Activated naive CD4-positive, alpha-beta T cell treated with anti-CD3 and anti-CD28 coated beads, Interleukin-2, amount 50 U/mL, for 24 hours (primary cell): Measurements from ENCODE around the gene TAS2R4.
"Not testable (repeated sequence)": the region's sequence is repeated elsewhere in the genome, so short reads cannot be mapped to it uniquely, and the experiment has no call there.

Source experiments
- H3K27ac Mint-ChIP-seq: one replicate; pipeline ENCODE4 v1.8.0; 2021; ENCODE audit warnings: mild to moderate bottlenecking, mixed read lengths
- H3K27me3 Mint-ChIP-seq: one replicate; pipeline ENCODE4 v1.8.0; 2021; ENCODE audit warnings: mixed read lengths
- H3K36me3 Mint-ChIP-seq: one replicate; pipeline ENCODE4 v1.8.0; 2021; ENCODE audit warnings: mixed read lengths
- H3K4me1 Mint-ChIP-seq: one replicate; pipeline ENCODE4 v1.8.0; 2021; ENCODE audit warnings: mixed read lengths
- H3K4me3 Mint-ChIP-seq: one replicate; pipeline ENCODE4 v1.8.0; 2021; ENCODE audit warnings: mild to moderate bottlenecking, mixed read lengths
- H3K9me3 Mint-ChIP-seq: one replicate; pipeline ENCODE4 v1.8.0; 2021; ENCODE audit warnings: mixed read lengths

TAS2R4 gene, protein sequence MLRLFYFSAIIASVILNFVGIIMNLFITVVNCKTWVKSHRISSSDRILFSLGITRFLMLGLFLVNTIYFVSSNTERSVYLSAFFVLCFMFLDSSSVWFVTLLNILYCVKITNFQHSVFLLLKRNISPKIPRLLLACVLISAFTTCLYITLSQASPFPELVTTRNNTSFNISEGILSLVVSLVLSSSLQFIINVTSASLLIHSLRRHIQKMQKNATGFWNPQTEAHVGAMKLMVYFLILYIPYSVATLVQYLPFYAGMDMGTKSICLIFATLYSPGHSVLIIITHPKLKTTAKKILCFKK

DNA sequence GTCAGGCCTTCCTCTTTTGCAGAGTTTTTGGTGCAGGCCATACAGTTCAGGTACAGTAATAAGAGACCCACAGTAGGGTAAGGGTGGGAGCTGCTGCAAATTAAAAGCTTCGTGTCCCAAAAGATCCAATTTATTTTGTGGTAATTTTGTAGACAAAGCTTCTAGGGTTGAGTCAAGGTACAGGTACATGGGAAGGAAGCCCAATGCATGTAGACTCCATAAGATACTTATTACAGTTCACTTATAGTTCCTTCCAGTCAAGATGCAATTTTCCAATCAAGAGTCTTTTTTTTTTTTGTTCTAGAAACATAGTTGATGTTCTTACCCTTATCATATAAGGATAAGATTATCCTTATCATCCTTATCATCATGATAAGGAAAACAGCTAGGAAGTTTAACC, at the start of gene TAS2R4:
TAS2R4 (plus strand) TSS at position 301 of the 400 bp plus-strand sequence. CDS start 1,815 bp downstream, outside the sequence.
- H3K36me3 Mint-ChIP-seq, result peaks cover 29% of the 10 kb centered on the region
- no peak within 1 kb of the TSS for H3K27ac Mint-ChIP-seq
- no peaks in the 10 kb centered on the region for H3K9me3 Mint-ChIP-seq
- H3K4me3 Mint-ChIP-seq, result no peak within 1 kb of the TSS
- no peaks in the 10 kb centered on the region for H3K27me3 Mint-ChIP-seq
- H3K4me1 Mint-ChIP-seq, result peaks cover 9% of the 10 kb centered on the region

- no peaks in the 10 kb centered on the region for H3K4me1 Mint-ChIP-seq
- no peak overlapping the region for H3K27ac Mint-ChIP-seq
- no peak overlapping the region for H3K4me3 Mint-ChIP-seq
- no peaks in the 10 kb centered on the region for H3K27me3 Mint-ChIP-seq
- peaks cover 5% of the 10 kb centered on the region for H3K36me3 Mint-ChIP-seq
- H3K9me3 Mint-ChIP-seq, result no peaks in the 10 kb centered on the region
Measured at GRCh38 chr7:141729020-141729419, 47.5 kb upstream of the TAS2R4 start.

GRCh38 chr7:141731476-141732149, 44.9 kb upstream of the TAS2R4 start:
- Mint-ChIP-seq H3K4me3 (no peak overlapping the region), H3K9me3 (no peaks in the 10 kb centered on the region), H3K36me3 (no peaks in the 10 kb centered on the region), H3K27ac (peak overlapping the region; percentile 15), H3K4me1 (no peaks in the 10 kb centered on the region), H3K27me3 (no peaks in the 10 kb centered on the region)

GRCh38 chr7:141737118-141737835, 39.2 kb upstream of the TAS2R4 start:
- Mint-ChIP-seq H3K27ac (peak overlapping the region; percentile 99), H3K36me3 (peaks cover 23% of the 10 kb centered on the region), H3K27me3 (no peaks in the 10 kb centered on the region)

DNA sequence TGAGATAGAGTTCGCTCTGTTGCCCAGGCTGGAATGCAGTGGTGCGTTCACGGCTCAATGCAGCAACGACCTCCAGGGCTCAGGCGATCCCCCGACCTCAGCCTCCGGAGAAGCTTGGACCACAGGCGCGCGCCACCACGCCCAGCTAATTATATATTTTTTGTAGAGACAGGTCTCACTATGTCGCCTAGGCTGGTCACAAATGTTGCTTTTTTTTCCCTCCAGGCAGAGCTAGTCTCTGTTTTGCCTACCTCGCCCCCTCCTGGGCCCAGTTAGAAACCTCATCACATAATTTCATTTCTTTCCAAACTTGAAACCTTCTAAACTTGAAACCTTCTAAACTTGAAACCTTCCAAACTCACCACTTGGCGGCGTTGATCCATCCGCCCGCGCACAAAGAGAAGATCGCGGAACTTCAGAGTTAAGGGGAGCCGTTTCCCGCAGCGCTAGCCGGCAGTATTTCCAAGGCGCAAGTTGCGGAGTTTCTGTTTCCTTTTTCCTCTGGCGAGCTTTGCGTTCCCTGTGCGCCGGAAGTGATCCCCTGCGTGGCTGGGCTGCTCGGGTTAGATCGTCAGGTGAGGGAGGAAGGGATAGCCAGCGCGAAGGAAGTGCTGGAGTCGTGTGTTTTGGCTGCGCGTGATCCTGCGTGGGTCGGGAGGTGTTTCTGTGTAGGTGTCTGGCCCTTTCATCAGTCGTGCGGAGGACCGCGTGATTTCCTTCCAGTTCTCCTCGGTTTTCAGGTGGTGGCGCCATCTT, 38.5 kb upstream of the TAS2R4 start, which contains the start of gene SSBP1:
SSBP1 (plus strand) TSS at position 523 of the 756 bp plus-strand sequence. CDS start 809 bp downstream, outside the sequence.
- H3K4me1 Mint-ChIP-seq, result peaks cover 54% of the 10 kb centered on the region
- no peaks in the 10 kb centered on the region for H3K27me3 Mint-ChIP-seq
- H3K4me3 Mint-ChIP-seq, result peak within 1 kb of the TSS; percentile 98
- peak within 1 kb of the TSS; percentile 99 for H3K27ac Mint-ChIP-seq
- peaks cover 27% of the 10 kb centered on the region for H3K36me3 Mint-ChIP-seq
- no peaks in the 10 kb centered on the region for H3K9me3 Mint-ChIP-seq

More at GRCh38 chr7:141737118-141737835, 39.2 kb upstream of the TAS2R4 start:
- H3K4me3 Mint-ChIP-seq, result peak overlapping the region; percentile 98
- peaks cover 50% of the 10 kb centered on the region for H3K4me1 Mint-ChIP-seq
- no peaks in the 10 kb centered on the region for H3K9me3 Mint-ChIP-seq

DNA sequence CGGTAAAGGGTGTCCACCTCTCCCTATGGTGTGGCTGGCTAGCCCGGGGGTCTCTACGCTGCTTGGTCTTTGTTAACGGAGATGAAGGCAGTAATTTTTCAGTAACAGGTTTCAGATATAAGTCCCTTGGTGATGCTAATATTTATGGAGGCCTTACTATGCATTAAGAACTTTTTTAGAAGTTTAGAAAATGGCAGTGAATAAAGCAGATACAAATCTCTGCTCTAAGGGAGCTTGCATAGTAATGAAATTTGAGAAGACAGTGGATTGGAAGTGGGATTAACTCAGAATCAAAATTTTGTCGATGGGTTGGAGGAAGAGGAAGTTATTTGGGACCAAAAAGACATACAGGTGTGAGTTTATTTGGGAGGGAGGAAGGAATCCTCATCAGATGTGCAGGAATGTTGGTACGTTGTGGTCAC, 37.9 kb upstream of the TAS2R4 start:
- H3K4me1 Mint-ChIP-seq, result peaks cover 55% of the 10 kb centered on the region
- H3K27me3 Mint-ChIP-seq, result no peaks in the 10 kb centered on the region
- peak overlapping the region; percentile 99 for H3K27ac Mint-ChIP-seq
- H3K4me3 Mint-ChIP-seq, result peak overlapping the region; percentile 98
- no peaks in the 10 kb centered on the region for H3K9me3 Mint-ChIP-seq
- peaks cover 30% of the 10 kb centered on the region for H3K36me3 Mint-ChIP-seq

DNA sequence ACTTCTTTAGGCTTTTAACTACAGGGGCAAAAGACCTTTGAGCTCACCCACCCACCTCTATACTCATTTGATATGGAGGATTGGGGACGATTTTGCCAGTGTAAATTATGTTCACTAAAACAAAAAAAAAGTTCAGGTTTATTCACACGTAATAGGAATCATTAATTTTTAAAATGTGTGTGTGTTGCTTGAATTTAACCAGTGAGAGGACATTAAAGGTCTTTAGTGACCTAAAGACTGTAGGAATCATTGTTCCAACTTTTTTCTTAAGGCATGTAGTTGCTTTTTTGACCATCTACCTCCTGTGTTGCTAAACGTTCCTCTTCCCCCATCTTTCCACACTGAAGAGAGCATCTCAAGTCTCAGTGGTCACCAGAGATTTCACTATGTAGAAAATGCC, 37.2 kb upstream of the TAS2R4 start:
- peaks cover 61% of the 10 kb centered on the region for H3K4me1 Mint-ChIP-seq
- H3K27ac Mint-ChIP-seq, result peak overlapping the region; percentile 99
- H3K27me3 Mint-ChIP-seq, result no peaks in the 10 kb centered on the region
- H3K9me3 Mint-ChIP-seq, result no peaks in the 10 kb centered on the region
- H3K4me3 Mint-ChIP-seq, result peak overlapping the region; percentile 98
- peaks cover 36% of the 10 kb centered on the region for H3K36me3 Mint-ChIP-seq

DNA sequence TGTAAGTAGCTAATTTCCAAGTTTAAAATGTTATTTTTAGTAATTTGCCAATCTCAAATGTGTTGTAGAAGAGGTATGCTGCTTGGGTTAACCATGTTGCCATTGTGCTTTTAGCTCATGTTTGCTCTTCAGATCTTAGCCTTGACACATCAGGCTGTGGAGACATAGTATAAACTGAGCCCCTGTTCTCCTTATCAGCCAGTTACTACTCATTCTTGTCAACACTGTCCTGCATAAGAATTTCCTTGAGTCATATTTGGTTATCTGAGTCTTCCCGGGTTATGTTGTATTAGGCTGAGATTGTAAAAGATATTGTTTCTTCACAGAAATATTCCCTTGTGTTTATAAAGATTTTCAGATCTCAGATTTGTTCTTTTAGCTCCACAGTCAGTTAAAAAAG, 34.2 kb upstream of the TAS2R4 start:
- H3K4me3 Mint-ChIP-seq, result no peak overlapping the region
- no peaks in the 10 kb centered on the region for H3K9me3 Mint-ChIP-seq
- H3K27ac Mint-ChIP-seq, result no peak overlapping the region
- H3K4me1 Mint-ChIP-seq, result peaks cover 63% of the 10 kb centered on the region
- peaks cover 41% of the 10 kb centered on the region for H3K36me3 Mint-ChIP-seq
- no peaks in the 10 kb centered on the region for H3K27me3 Mint-ChIP-seq

GRCh38 chr7:141744131-141744530, 32.3 kb upstream of the TAS2R4 start:
- Mint-ChIP-seq H3K27ac (peak overlapping the region; percentile 20), H3K27me3 (no peaks in the 10 kb centered on the region), H3K36me3 (peaks cover 37% of the 10 kb centered on the region), H3K9me3 (no peaks in the 10 kb centered on the region), H3K4me1 (peaks cover 47% of the 10 kb centered on the region), H3K4me3 (no peak overlapping the region)

DNA sequence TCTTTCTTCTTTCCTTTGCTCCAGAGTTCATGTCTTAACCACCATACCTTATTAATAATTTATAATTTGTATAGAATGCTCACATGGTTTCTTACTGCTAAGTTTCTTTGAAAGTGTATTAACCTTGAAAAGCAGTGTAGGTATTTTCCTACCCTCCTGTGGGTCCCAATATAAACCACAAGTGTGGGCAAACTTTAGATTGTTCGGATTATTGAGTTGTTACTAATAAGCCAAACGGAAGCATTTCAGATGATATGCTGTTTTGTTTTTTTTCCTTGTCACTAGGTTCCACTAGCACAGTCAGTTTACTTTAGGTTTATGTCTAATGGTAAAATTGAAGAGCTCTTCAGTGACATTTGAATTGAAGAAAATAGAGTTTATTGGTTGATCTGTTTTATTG, 28.1 kb upstream of the TAS2R4 start:
- Mint-ChIP-seq H3K4me1 (peaks cover 11% of the 10 kb centered on the region), H3K9me3 (peaks cover 9% of the 10 kb centered on the region), H3K4me3 (no peak overlapping the region), H3K27me3 (no peaks in the 10 kb centered on the region), H3K36me3 (peaks cover 52% of the 10 kb centered on the region), H3K27ac (no peak overlapping the region)

DNA sequence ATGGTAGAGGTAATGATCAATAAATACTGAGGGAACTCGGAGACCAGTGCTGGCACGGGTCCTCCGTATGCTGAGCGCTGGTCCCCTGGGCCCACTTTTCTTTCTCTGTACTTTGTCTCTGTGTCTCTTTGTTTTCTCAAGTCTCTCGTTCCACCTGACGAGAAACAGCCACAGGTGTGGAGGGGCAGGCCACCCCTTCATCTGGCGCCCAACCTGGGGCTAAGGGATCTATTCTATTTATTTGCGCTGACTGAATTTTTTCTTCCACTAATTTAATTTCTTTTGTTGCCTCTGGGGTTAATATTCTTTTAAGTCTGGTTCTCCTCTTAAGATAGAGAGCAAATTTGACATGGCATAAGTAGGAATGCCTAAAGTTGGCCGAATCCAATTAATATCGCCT, 24.6 kb upstream of the TAS2R4 start:
- H3K4me1 Mint-ChIP-seq, result peaks cover 17% of the 10 kb centered on the region
- peak overlapping the region; percentile 8 for H3K27ac Mint-ChIP-seq
- H3K4me3 Mint-ChIP-seq, H3K27me3 Mint-ChIP-seq, H3K9me3 Mint-ChIP-seq: not testable (repeated sequence)
- H3K36me3 Mint-ChIP-seq, result peaks cover 64% of the 10 kb centered on the region

GRCh38 chr7:141752634-141753033, 23.8 kb upstream of the TAS2R4 start:
- H3K4me1 Mint-ChIP-seq, result peaks cover 17% of the 10 kb centered on the region

DNA sequence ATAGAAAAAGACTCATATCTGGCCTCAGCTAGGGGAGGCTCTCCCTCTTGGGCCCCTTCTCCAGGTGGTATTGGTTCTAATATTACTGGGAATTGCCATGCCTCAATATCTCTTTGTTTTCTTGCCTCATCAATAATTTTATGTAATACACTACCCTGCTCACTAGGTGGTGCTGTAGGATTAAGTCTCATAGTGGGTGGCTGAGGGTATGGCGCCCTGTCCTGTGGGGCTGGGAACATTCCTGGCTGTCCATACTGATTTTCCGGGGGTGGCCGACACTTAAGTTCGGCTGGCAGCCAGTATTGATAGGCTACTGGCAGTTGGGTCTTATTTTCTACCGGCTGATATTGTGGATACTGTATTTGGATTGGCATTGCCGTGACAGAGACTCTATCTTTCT, 21.5 kb upstream of the TAS2R4 start:
- Mint-ChIP-seq H3K4me1 (peaks cover 17% of the 10 kb centered on the region), H3K27ac (no peak overlapping the region), H3K4me3 (no peak overlapping the region), H3K9me3 (peaks cover 7% of the 10 kb centered on the region), H3K27me3 (no peaks in the 10 kb centered on the region), H3K36me3 (peaks cover 72% of the 10 kb centered on the region)

More at GRCh38 chr7:141752634-141753033, 23.8 kb upstream of the TAS2R4 start:
- Mint-ChIP-seq H3K27ac (no peak overlapping the region), H3K4me3 (no peak overlapping the region), H3K27me3 (no peaks in the 10 kb centered on the region), H3K9me3 (peaks cover 9% of the 10 kb centered on the region), H3K36me3 (peaks cover 67% of the 10 kb centered on the region)

DNA sequence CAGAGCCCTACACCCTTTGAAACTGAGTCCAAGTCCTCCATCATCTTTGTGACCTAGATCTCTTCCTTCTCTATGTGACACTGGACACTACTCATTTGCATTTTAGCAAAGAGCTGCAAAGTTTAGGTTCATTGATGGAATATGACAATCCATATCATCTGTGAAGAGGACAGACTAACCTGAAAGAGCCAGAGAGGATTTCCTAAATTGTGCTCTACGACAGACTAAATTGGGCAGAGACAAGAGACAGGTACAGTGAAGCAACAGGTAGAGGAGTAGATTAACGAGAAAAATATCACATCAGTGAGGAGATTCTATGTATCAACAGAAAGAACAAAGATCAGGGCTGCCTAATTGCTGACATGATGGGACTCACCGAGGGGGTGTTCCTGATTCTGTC, 12.7 kb upstream of the TAS2R4 start, which contains the start of gene TAS2R3:
TAS2R3 (plus strand) TSS at position 301 of the 400 bp plus-strand sequence; CDS start at position 363, 62 bp downstream.
- no peak within 1 kb of the TSS for H3K27ac Mint-ChIP-seq
- no peaks in the 10 kb centered on the region for H3K27me3 Mint-ChIP-seq
- no peak within 1 kb of the TSS for H3K4me3 Mint-ChIP-seq
- peaks cover 39% of the 10 kb centered on the region for H3K36me3 Mint-ChIP-seq
- H3K9me3 Mint-ChIP-seq, result no peaks in the 10 kb centered on the region
- H3K4me1 Mint-ChIP-seq, result peaks cover 12% of the 10 kb centered on the region

DNA sequence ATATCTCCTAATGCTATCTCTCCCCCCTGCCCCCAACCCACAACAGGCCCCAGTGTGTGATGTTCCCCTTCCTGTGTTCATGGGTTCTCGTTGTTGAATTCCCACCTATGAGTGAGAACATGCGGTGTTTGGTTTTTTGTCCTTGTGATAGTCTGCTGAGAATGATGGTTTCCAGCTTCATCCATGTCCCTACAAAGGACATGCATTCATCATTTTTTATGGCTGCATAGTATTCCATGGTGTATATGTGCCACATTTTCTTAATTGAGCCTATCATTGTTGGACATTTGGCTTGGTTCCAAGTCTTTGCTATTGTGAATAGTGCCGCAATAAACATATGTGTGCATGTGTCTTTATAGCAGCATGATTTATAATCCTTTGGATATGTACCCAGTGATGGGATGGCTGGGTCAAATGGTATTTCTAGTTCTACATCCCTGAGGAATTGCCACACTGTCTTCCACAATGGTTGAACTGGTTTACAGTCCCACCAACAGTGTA, 6.3 kb upstream of the TAS2R4 start:
- H3K9me3 Mint-ChIP-seq, H3K27ac Mint-ChIP-seq, H3K27me3 Mint-ChIP-seq, H3K4me3 Mint-ChIP-seq: not testable (repeated sequence)
- H3K4me1 Mint-ChIP-seq, result peaks cover 15% of the 10 kb centered on the region
- H3K36me3 Mint-ChIP-seq, result peaks cover 28% of the 10 kb centered on the region
